ENCODE measurements around the gene IRF2BP2.

The IRF2BP2 gene

DNA sequence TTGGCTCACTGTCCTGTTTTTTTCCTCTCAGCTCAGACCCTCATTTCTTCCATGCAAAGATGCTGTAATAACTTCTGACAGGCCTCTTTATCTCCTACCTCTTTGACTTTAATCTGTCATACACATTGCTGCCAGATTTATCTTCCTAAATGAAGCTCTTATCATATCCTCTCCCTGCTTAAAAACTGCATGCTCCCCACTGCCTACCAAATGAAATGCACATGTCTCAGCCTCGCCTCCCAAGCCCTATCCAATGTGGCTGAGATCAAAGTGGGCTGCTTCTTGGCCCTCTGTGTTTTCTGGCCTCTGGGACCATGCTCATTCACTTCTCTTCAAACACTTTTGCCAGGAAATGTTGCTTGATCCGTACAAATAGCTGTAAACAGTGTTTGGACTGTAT, 38.3 kb downstream of the IRF2BP2 start:
- Histone ChIP-seq H3K27me3 (ENCODE audit: low read depth, low read length) (no peaks in the 10 kb centered on the region), H3K36me3 (ENCODE audit: control insufficient read depth in 1 of 2, insufficient read depth in 2 of 2, low read length in 2 of 2) (no peaks in the 10 kb centered on the region), H3K27ac (ENCODE audit: low read length) (no peak overlapping the region), H3K4me3 (ENCODE audit: low read depth in 1 of 2, low read length in 2 of 2) (no peak overlapping the region), H3K4me1 (ENCODE audit: control insufficient read depth in 1 of 2, insufficient read depth in 2 of 2, low read length in 2 of 2) (peaks cover 0 to 7% of the 10 kb centered on the region in 2 donors), H3K9me3 (ENCODE audit: control insufficient read depth in 1 of 2, low read length in 2 of 2) (no peaks in the 10 kb centered on the region)

GRCh38 chr1:234570329-234571120, 39.5 kb downstream of the IRF2BP2 start:
- no peak overlapping the region for H3K4me3 ChIP-seq (ENCODE audit: low read depth in 1 of 2, low read length in 2 of 2)
- H3K9me3 ChIP-seq (ENCODE audit: control insufficient read depth in 1 of 2, low read length in 2 of 2) = no peaks in the 10 kb centered on the region
- H3K27me3 ChIP-seq (ENCODE audit: low read depth, low read length) = no peaks in the 10 kb centered on the region
- no peaks in the 10 kb centered on the region for H3K36me3 ChIP-seq (ENCODE audit: control insufficient read depth in 1 of 2, insufficient read depth in 2 of 2, low read length in 2 of 2)
- peaks cover 0 to 7% of the 10 kb centered on the region in 2 donors for H3K4me1 ChIP-seq (ENCODE audit: control insufficient read depth in 1 of 2, insufficient read depth in 2 of 2, low read length in 2 of 2)
- H3K27ac ChIP-seq (ENCODE audit: low read length) = no peak overlapping the region

DNA sequence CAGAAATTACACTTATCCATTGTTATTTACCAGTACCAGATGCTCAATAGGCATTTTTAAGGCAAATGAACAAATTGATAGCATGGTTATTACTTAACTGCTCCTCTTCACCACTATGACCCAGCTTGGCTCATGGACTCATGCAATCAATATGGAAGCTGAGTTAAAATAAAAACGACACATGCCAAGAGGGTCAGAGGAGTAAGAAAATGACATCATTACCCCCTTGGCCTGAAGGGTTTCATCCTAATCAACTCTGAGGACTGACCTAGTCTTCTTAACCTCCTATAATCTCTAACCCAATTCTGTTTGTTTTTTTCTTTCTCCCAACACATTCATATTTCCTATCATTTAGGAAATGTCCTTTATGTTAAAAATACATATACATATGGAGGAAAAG, 41.6 kb downstream of the IRF2BP2 start:
- no peak overlapping the region for H3K4me3 ChIP-seq (ENCODE audit: low read depth in 1 of 2, low read length in 2 of 2)
- H3K9me3 ChIP-seq (ENCODE audit: control insufficient read depth in 1 of 2, low read length in 2 of 2) = no peaks in the 10 kb centered on the region
- no peaks in the 10 kb centered on the region for H3K36me3 ChIP-seq (ENCODE audit: control insufficient read depth in 1 of 2, insufficient read depth in 2 of 2, low read length in 2 of 2)
- no peaks in the 10 kb centered on the region for H3K4me1 ChIP-seq (ENCODE audit: control insufficient read depth in 1 of 2, insufficient read depth in 2 of 2, low read length in 2 of 2)
- H3K27me3 ChIP-seq (ENCODE audit: low read depth, low read length) = no peaks in the 10 kb centered on the region
- no peak overlapping the region for H3K27ac ChIP-seq (ENCODE audit: low read length)

GRCh38 chr1:234565132-234565531, 44.8 kb downstream of the IRF2BP2 start:
- H3K27ac ChIP-seq (ENCODE audit: low read length) = no peak overlapping the region
- H3K4me1 ChIP-seq (ENCODE audit: control insufficient read depth in 1 of 2, insufficient read depth in 2 of 2, low read length in 2 of 2) = peaks cover 0 to 4% of the 10 kb centered on the region in 2 donors
- H3K9me3 ChIP-seq (ENCODE audit: control insufficient read depth in 1 of 2, low read length in 2 of 2) = no peaks in the 10 kb centered on the region
- H3K4me3 ChIP-seq (ENCODE audit: low read depth in 1 of 2, low read length in 2 of 2) = no peak overlapping the region
- no peaks in the 10 kb centered on the region for H3K27me3 ChIP-seq (ENCODE audit: low read depth, low read length)
- H3K36me3 ChIP-seq (ENCODE audit: control insufficient read depth in 1 of 2, insufficient read depth in 2 of 2, low read length in 2 of 2) = no peaks in the 10 kb centered on the region

GRCh38 chr1:234564035-234565029, 45.6 kb downstream of the IRF2BP2 start:
- Histone ChIP-seq H3K4me1 (ENCODE audit: control insufficient read depth in 1 of 2, insufficient read depth in 2 of 2, low read length in 2 of 2) (peaks cover 0 to 4% of the 10 kb centered on the region in 2 donors), H3K36me3 (ENCODE audit: control insufficient read depth in 1 of 2, insufficient read depth in 2 of 2, low read length in 2 of 2) (no peaks in the 10 kb centered on the region), H3K9me3 (ENCODE audit: control insufficient read depth in 1 of 2, low read length in 2 of 2) (no peaks in the 10 kb centered on the region), H3K4me3 (ENCODE audit: low read depth in 1 of 2, low read length in 2 of 2) (no peak overlapping the region), H3K27me3 (ENCODE audit: low read depth, low read length) (no peaks in the 10 kb centered on the region), H3K27ac (ENCODE audit: low read length) (no peak overlapping the region)

- Histone ChIP-seq H3K27ac (ENCODE audit: low read length) (peak overlapping the region; percentile 10), H3K36me3 (ENCODE audit: control insufficient read depth in 1 of 2, insufficient read depth in 2 of 2, low read length in 2 of 2) (no peaks in the 10 kb centered on the region), H3K27me3 (ENCODE audit: low read depth, low read length) (no peaks in the 10 kb centered on the region), H3K4me3 (ENCODE audit: low read depth in 1 of 2, low read length in 2 of 2) (no peak overlapping the region), H3K4me1 (ENCODE audit: control insufficient read depth in 1 of 2, insufficient read depth in 2 of 2, low read length in 2 of 2) (peaks cover 0 to 4% of the 10 kb centered on the region in 2 donors), H3K9me3 (ENCODE audit: control insufficient read depth in 1 of 2, low read length in 2 of 2) (no peaks in the 10 kb centered on the region)
These were observed 47.6 kb downstream of the IRF2BP2 start for GRCh38 chr1:234562334-234562733.

DNA sequence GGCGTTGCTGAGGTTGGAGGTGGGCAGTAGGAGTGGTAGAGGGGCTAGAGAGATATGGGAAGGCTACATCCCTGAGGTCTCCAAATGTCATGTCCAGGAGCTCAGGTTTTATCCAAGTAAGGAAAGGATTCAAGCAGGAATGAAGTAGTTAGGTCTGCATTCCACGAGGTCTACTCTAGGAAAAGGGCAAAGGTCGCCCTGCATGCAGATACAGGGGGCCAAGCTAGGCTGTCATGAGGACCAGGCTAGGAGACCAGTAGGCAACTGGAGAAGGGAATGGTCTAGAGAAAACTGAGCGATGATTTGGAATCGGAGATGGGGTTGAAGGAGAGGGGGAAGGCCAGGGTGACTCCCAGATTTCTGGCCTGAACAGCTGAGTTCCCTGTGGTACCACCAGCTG, 48.7 kb downstream of the IRF2BP2 start:
- no peaks in the 10 kb centered on the region for H3K27me3 ChIP-seq (ENCODE audit: low read depth, low read length)
- H3K9me3 ChIP-seq (ENCODE audit: control insufficient read depth in 1 of 2, low read length in 2 of 2) = no peaks in the 10 kb centered on the region
- H3K4me1 ChIP-seq (ENCODE audit: control insufficient read depth in 1 of 2, insufficient read depth in 2 of 2, low read length in 2 of 2) = peaks cover 0 to 4% of the 10 kb centered on the region in 2 donors
- no peak overlapping the region for H3K27ac ChIP-seq (ENCODE audit: low read length)
- H3K4me3 ChIP-seq (ENCODE audit: low read depth in 1 of 2, low read length in 2 of 2) = no peak overlapping the region
- H3K36me3 ChIP-seq (ENCODE audit: control insufficient read depth in 1 of 2, insufficient read depth in 2 of 2, low read length in 2 of 2) = no peaks in the 10 kb centered on the region

DNA sequence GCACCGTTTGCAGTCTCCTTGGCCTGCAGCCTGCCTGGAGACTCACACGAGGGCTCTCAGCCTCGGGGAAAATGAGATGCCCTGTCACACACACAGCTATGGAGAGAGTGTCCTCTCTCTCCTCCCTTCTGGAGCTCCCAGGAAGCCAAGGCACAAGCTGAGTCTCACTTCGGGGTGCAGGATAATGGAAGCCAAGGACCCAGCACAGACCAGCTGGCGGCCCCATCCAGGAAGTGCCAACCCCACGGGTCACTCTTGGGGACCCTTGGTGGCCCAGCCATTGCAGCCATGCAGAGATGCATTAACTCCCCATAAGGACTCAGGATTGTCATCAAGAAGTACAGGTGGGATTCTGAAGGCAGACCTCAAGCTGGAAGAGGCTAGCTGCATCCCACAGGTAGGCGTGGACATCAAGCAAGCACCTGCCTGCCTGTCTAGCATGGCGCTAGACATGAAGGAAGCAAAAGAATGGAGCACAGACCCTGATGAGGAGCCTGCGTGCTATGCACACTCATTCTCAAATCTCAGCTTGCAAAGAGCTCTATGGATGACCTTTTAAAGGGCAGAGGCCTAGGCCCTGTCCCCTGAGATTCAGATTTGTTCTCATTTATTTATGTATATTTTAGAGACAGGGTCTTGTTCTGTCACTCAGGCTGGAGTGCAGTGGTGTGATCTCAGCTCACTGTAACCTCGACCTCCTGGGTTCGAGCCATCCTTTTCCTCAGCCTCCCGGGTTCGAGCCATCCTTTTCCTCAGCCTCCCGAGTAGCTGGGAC, 49.9 kb downstream of the IRF2BP2 start:
- Histone ChIP-seq H3K4me3 (ENCODE audit: low read depth in 1 of 2, low read length in 2 of 2) (no peak overlapping the region), H3K9me3 (ENCODE audit: control insufficient read depth in 1 of 2, low read length in 2 of 2) (no peaks in the 10 kb centered on the region), H3K27me3 (ENCODE audit: low read depth, low read length) (no peaks in the 10 kb centered on the region), H3K36me3 (ENCODE audit: control insufficient read depth in 1 of 2, insufficient read depth in 2 of 2, low read length in 2 of 2) (no peaks in the 10 kb centered on the region), H3K4me1 (ENCODE audit: control insufficient read depth in 1 of 2, insufficient read depth in 2 of 2, low read length in 2 of 2) (peaks cover 0 to 4% of the 10 kb centered on the region in 2 donors), H3K27ac (ENCODE audit: low read length) (no peak overlapping the region)

DNA sequence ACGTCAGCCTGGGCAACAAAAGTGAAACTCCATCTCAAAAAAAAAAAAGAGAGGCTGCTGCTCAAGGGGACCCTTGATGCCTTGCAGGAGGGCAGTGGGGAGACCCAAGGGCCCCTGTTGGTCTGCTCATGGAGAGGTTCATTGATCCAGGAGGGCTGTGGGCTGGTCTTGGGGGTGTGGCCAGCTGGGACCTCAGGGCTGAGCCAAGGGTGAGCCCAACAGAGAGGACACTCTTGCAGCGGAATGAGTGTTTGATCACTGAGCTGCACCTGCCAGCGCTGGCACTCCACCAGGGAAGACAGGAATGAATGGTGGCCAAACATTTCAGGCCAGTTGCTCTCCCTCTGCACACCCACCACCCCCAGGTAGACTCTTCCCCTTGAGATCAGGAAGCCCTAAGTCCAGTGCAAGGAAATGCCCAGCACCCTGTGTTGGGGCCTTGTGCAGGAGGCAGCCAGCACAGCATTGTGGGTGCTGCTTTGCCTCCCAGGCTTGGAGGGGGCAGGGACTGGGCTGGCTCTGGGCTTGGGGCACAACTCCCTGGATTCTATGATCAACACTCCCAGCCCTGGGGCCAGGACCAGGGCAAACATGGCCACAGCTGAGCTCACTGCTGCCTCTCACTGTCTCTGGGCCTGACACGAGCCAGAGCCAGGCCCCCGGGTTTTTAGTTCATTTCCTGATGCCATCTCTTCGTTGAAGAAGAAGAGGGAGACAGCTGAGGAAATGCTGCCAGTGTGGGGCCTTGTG, 50.7 kb downstream of the IRF2BP2 start:
- Histone ChIP-seq H3K4me3 (ENCODE audit: low read depth in 1 of 2, low read length in 2 of 2) (no peak overlapping the region), H3K36me3 (ENCODE audit: control insufficient read depth in 1 of 2, insufficient read depth in 2 of 2, low read length in 2 of 2) (no peaks in the 10 kb centered on the region), H3K4me1 (ENCODE audit: control insufficient read depth in 1 of 2, insufficient read depth in 2 of 2, low read length in 2 of 2) (peaks cover 0 to 10% of the 10 kb centered on the region in 2 donors), H3K9me3 (ENCODE audit: control insufficient read depth in 1 of 2, low read length in 2 of 2) (no peaks in the 10 kb centered on the region), H3K27ac (ENCODE audit: low read length) (no peak overlapping the region), H3K27me3 (ENCODE audit: low read depth, low read length) (no peaks in the 10 kb centered on the region)

DNA sequence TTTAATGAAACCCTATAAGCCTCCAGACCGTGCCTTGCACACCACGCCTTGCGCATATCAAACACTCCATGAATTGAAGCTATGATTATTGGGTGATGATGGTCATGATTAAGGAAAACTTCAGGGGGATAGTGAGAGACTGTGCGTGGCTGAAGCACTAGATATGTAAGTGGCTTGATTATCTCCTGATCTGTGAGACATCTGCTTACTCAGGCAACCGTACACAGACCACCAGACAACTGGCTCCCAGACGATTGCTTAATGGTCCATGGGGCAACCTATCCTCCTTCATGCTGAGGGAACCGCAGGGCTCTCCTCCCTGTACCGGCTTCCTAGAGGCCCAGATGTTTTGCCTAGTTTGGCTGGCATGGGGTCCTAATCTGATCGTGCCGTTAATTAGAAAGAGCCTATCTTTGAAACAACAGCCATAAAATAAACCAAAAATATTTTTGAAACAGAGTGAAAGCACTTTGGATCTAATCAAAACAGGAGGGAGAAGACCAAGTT, 51.6 kb downstream of the IRF2BP2 start:
- Histone ChIP-seq H3K9me3 (ENCODE audit: control insufficient read depth in 1 of 2, low read length in 2 of 2) (no peaks in the 10 kb centered on the region), H3K4me3 (ENCODE audit: low read depth in 1 of 2, low read length in 2 of 2) (no peak overlapping the region), H3K4me1 (ENCODE audit: control insufficient read depth in 1 of 2, insufficient read depth in 2 of 2, low read length in 2 of 2) (peaks cover 0 to 19% of the 10 kb centered on the region in 2 donors), H3K36me3 (ENCODE audit: control insufficient read depth in 1 of 2, insufficient read depth in 2 of 2, low read length in 2 of 2) (no peaks in the 10 kb centered on the region), H3K27ac (ENCODE audit: low read length) (no peak overlapping the region), H3K27me3 (ENCODE audit: low read depth, low read length) (no peaks in the 10 kb centered on the region)

All from muscle layer of duodenum (tissue), 2 donors.